HFF-Myc (cell line): ENCODE data around the gene CNTN5.

ENCODE experiments used
- DNase-seq: peaks from one replicate; pipeline ENCODE4 v3.0.0-alpha.2; 2011; ENCODE audit warnings: low read depth; ENCODE audit errors: extremely low read depth
- H3K4me3 ChIP-seq: replicated peaks from 2 replicates; pipeline ENCODE4 v1.5.1; 2011; ENCODE audit warnings: low read depth, mild to moderate bottlenecking, control low read depth, low read length
- TF ChIP-seq, protein P1 (sequence below): IDR thresholded peaks from 2 replicates; pipeline ENCODE4 v1.5.1; 2012; ENCODE audit warnings: mild to moderate bottlenecking, low read depth, low read length, control low read depth; ENCODE audit errors: missing control alignments

The CNTN5 gene

GRCh38 chr11:99893811-99894210 is 873.1 kb downstream of the CNTN5 start:
- DNase-seq, result no peak
- TF ChIP-seq, protein P1, sequence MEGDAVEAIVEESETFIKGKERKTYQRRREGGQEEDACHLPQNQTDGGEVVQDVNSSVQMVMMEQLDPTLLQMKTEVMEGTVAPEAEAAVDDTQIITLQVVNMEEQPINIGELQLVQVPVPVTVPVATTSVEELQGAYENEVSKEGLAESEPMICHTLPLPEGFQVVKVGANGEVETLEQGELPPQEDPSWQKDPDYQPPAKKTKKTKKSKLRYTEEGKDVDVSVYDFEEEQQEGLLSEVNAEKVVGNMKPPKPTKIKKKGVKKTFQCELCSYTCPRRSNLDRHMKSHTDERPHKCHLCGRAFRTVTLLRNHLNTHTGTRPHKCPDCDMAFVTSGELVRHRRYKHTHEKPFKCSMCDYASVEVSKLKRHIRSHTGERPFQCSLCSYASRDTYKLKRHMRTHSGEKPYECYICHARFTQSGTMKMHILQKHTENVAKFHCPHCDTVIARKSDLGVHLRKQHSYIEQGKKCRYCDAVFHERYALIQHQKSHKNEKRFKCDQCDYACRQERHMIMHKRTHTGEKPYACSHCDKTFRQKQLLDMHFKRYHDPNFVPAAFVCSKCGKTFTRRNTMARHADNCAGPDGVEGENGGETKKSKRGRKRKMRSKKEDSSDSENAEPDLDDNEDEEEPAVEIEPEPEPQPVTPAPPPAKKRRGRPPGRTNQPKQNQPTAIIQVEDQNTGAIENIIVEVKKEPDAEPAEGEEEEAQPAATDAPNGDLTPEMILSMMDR, result no peak
- no peak overlapping the region for H3K4me3 ChIP-seq

GRCh38 chr11:99901175-99901574 is 880.4 kb downstream of the CNTN5 start:
- no peak overlapping the region for H3K4me3 ChIP-seq
- no peak for DNase-seq
- TF ChIP-seq, protein P1, result no peak

- no peak for DNase-seq
- no peak overlapping the region for H3K4me3 ChIP-seq
- TF ChIP-seq, protein P1, result no peak
These were observed 890.4 kb downstream of the CNTN5 start for GRCh38 chr11:99911116-99911515.

DNA sequence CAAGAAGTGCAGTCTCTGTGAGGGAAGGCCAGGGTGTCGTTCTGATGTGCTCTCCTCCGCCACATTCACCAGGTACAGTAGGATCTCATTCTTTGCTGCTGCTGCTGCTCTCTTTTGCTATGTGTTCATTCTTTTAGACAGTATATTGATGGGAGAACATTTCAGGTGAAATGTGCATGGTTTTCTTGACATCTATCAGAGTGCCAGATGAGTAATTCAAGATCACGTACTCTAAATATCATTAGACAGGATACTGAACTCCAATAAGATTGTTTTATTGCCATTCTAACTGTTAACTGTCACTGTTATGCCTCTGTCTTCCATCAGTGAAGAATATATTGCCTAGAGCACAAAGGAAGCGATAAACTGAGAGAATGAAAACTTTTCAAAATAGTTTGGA is 895.3 kb downstream of the CNTN5 start:
- TF ChIP-seq, protein P1, result no peak
- DNase-seq, result no peak
- no peak overlapping the region for H3K4me3 ChIP-seq

DNA sequence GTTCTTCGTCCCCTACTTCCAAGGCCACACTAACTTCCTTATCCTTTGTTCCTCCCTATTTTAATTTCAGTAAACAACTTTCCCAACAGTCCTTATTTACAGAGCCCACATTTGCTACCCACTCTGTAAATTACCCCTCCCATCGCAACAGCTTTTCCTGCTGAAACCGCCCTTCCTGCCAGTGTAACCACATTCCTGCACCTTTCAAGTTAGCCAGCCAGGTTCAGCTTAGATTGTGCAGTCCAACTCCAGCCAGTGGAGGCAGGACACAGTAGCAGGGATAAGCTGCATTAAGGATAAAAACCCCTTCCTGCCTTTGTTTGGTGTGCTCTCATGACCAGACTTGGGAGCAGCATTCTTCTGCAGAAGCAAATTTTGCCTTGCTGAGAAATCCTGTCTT is 898.0 kb downstream of the CNTN5 start:
- DNase-seq, result no peak
- no peak overlapping the region for H3K4me3 ChIP-seq
- TF ChIP-seq, protein P1, result no peak

GRCh38 chr11:99920956-99921355 is 900.2 kb downstream of the CNTN5 start:
- no peak for DNase-seq
- TF ChIP-seq, protein P1, result no peak
- H3K4me3 ChIP-seq, result no peak overlapping the region

- DNase-seq, result no peak
- TF ChIP-seq, protein P1, result no peak
These were observed 905.2 kb downstream of the CNTN5 start for GRCh38 chr11:99925968-99926367.

More at GRCh38 chr11:99925968-99926367, 905.2 kb downstream of the CNTN5 start:
- no peak overlapping the region for H3K4me3 ChIP-seq
